Measurements from ENCODE around the gene ARHGAP10.
A peak's percentile ranks its signal among the peaks of the same experiment; 100 is the strongest.
"Not testable (repeated sequence)": the region's sequence is repeated elsewhere in the genome, so short reads cannot be mapped to it uniquely, and the experiment has no call there.

Gene ARHGAP10

GRCh38 chr4:148079961-148080360, 348.1 kb downstream of the ARHGAP10 start:
- intact Hi-C loops (cut with DNase I): no loop called here
- peak in 21 of 42 donors; percentile 21 to 79 (median 51) for DNase-seq

- intact Hi-C loops (cut with DNase I): no loop called here
- DNase-seq: peak in 1 of 42 donors; percentile 13
Measured at GRCh38 chr4:148081267-148081666, 349.4 kb downstream of the ARHGAP10 start.

- intact Hi-C loops (cut with DNase I): no loop called here
- peak in 1 of 42 donors; percentile 9 for DNase-seq
Measured at GRCh38 chr4:148081745-148082144, 349.9 kb downstream of the ARHGAP10 start.

- DNase-seq; intact Hi-C loops (cut with DNase I): not testable (repeated sequence)
Measured at GRCh38 chr4:148083073-148083472, 351.2 kb downstream of the ARHGAP10 start.

GRCh38 chr4:148089624-148090023, 357.7 kb downstream of the ARHGAP10 start:
- no peak for DNase-seq
- intact Hi-C loops (cut with DNase I): no loop called here

- intact Hi-C loops (cut with DNase I): no loop called here
- DNase-seq: no peak
Measured at GRCh38 chr4:148090029-148090428, 358.1 kb downstream of the ARHGAP10 start.

GRCh38 chr4:148090503-148091476, 358.9 kb downstream of the ARHGAP10 start:
- no peak for DNase-seq
- intact Hi-C loops (cut with DNase I): no loop called here

GRCh38 chr4:148091896-148092295, 360.0 kb downstream of the ARHGAP10 start:
- DNase-seq: no peak
- intact Hi-C loops (cut with DNase I): no loop called here

- intact Hi-C loops (cut with DNase I): no loop called here
- no peak for DNase-seq
Measured at GRCh38 chr4:148092316-148093014, 360.6 kb downstream of the ARHGAP10 start.

- DNase-seq: no peak
- intact Hi-C loops (cut with DNase I): no loop called here
Measured at GRCh38 chr4:148093065-148093464, 361.2 kb downstream of the ARHGAP10 start.

GRCh38 chr4:148094149-148094548, 362.3 kb downstream of the ARHGAP10 start:
- intact Hi-C loops (cut with DNase I): no loop called here
- no peak for DNase-seq

- no peak for DNase-seq
Measured at GRCh38 chr4:148095346-148095923, 363.5 kb downstream of the ARHGAP10 start.

GRCh38 chr4:148097801-148098200, 365.9 kb downstream of the ARHGAP10 start:
- intact Hi-C loops (cut with DNase I): no loop called here
- DNase-seq: no peak

More at GRCh38 chr4:148095346-148095923, 363.5 kb downstream of the ARHGAP10 start:
- intact Hi-C loops (cut with DNase I): no loop called here

GRCh38 chr4:148101235-148101634, 369.3 kb downstream of the ARHGAP10 start:
- intact Hi-C loops (cut with DNase I): no loop called here
- DNase-seq: no peak

- no peak for DNase-seq
- intact Hi-C loops (cut with DNase I): no loop called here
Measured at GRCh38 chr4:148101790-148102189, 369.9 kb downstream of the ARHGAP10 start.

GRCh38 chr4:148103597-148104355, 371.9 kb downstream of the ARHGAP10 start:
- DNase-seq: no peak
- intact Hi-C loops (cut with DNase I): no loop called here

- intact Hi-C loops (cut with DNase I): no loop called here
- DNase-seq: no peak
Measured at GRCh38 chr4:148108766-148109165, 376.9 kb downstream of the ARHGAP10 start.

- intact Hi-C loops (cut with DNase I): no loop called here
- no peak for DNase-seq
Measured at GRCh38 chr4:148109216-148109615, 377.3 kb downstream of the ARHGAP10 start.

- intact Hi-C loops (cut with DNase I): no loop called here
- DNase-seq: no peak
Measured at GRCh38 chr4:148110169-148110568, 378.3 kb downstream of the ARHGAP10 start.
